GM18870 (cell line): ENCODE data around the gene PMVK.

ENCODE experiments used
- ATAC-seq: cut with Tn5 transposase; IDR thresholded peaks from one replicate; pipeline ENCODE4 v1.9.1; 2021; ENCODE audit warnings: moderate library complexity; ENCODE audit not compliant: unreplicated experiment

Gene PMVK

DNA sequence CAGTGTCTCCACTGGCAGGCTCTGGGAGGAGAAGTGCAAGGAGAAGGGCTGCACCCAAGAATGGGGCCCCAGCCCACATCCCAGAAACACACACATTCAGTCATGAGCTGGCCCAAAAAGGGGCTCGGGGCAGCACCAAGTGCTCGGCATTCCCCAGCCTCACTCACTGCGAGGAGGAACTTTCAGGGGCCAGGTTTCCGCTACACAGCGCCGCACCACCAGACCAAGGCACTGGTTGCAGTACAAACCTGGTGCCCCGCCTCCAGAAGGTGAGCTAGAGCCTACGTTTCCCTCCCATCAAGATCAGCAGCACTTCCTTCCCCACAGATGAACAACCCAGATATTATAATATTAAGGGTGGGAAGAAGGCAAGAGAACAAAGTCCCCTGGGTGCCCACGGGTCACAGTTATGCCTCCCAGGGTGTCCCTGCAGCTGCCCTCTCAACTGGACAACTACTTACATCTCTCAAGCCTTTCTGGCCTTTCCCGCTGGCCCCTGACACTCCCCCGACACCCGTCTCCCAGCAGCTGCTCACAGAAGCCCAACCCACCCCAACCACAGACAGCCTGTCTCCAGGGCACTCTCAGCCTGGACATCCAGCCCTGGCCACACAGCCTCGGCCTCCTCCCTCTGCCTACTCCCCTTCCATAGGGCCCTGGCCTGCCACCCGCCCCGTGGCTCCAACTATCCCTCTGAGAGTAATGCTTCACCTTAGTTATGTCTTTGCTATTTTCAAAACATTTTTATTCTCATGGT is 15.6 kb upstream of the PMVK start:
- no peak for ATAC-seq

DNA sequence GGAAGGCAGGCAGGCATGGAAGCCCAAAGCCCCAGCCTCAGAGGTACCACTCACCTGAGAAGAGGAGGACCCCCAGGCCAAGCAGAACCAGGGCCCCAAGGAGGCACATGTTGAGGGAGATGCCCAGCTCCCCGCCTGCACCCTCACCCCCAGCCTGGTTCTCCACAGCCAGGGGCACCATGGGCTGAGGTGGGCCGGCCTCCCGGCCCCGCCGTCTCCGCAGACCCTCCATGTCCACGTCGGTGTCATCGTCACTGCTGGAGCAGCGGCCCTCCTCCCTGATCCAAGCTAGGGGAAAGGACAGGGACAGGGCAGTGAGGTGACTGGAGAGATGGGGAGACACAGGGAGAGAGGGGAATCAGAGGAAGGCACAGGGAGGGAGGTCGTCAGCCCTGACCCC is 11.6 kb upstream of the PMVK start:
- no peak for ATAC-seq

DNA sequence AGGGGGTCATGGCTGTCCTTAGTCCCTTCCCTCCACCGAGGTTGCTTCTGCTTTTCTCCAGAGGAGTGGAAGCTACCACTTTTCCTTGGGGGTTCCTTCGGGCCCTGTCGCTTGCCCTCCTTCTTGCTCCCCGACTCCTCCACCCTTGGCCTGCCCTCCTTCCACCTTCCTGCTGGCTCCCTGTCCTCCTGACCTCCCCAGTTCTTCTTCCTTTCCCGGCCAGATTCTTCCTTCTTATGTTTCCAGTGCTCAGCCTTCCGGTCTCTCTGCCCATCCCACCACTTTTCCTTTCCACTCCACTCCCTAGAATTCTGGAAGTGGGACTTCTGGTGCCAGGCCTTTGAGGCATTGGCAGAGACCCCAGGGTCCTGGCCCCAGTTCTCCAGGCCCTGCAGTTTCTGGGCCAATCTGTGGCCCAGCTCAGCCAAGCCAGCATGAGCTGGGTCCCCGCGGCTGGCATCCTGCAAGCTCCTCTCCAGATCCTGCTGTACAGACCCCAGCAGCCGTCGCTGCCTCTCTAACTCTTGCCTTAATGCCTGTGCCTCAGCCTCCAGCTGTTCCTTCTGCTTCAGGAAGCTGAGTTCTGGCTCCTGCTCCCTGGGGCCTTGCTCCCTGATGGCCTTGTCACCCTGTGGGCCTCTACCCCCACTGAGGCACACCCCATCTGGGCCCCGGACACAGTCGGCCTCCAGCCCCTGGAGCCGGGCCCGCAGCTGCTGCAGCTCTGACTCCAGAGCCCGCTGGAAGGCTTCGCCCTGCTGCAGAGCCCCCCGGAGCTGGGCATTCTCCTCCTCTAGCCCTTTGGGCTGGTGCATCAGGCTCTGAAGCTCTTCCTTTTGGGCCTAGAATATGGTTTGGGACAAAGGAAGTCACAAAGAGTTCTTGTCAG is 9.7 kb upstream of the PMVK start:
- ATAC-seq = no peak

DNA sequence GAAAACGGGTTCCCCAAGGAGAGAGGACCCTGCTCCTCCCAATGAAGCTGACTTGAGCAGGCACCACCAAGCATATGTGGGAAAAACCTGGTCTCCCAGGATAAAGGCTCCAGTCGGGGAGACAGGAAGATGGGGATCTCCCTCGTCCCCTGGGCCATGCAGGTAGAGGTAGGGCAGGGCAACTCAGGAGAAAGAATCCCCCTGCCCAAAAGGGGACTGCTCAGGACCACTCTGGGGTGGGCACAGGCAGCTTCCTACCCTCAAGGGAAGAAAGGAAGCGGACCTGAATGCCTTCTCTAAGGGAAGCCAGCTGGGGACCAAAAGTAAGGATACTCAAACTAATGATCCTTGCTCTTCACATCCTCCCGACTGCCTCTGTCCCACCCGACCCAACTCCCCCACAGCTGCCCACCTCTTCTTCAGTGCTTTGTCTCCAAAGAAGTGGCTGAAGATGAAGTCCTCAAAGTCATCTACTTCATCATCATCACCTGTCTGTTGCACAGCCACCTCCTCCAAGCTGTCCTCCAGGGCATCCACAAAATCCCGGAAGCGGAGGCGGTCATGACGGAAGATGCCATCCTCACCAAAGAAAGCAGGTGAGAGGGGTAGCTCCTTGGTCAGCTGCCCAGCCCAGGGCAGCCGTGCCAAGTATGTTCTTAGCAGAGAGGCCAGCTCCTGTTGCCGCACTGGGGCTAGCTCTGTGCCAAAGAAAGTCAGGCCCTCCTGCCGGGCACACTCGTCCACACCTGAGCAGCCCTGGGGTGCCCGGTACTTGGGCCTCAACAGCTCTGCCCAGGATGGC is 8.8 kb upstream of the PMVK start:
- ATAC-seq = no peak

DNA sequence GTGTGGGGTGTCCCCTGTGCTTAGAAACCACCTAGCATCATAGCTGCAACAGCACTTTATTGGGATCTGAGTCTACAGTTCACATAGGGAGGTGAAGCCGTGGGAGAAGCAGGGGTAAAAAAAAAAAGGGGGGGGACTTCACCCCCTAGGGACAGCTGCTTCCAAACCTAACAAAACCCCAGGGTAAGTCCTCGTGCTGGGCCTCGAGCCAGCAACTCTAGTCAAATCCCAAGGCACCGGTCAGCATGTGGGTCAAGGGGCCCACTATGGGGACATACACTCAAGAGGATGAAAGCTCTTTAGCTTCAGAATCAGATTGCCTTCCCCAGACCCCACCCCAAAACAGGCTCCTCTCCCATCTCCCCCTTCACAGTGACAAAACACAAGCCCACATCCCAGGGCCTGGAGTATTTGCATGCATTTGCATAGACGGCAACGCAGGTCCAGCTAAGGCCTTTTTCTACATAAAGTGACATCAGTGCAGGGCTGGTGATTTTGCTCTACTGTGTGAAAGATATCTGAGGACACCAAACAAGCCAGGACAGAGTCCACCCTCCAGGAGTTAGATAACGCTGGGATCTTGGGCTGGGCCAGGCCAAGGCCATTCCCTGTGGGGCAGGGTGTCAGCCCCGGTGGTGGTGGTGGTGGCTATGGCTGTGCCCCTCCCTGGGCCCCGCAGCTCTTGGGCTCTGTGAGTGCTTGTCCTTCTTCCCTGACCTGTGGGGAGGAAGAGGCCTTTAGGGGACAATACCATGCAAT is 8.1 kb upstream of the PMVK start:
- ATAC-seq = no peak

DNA sequence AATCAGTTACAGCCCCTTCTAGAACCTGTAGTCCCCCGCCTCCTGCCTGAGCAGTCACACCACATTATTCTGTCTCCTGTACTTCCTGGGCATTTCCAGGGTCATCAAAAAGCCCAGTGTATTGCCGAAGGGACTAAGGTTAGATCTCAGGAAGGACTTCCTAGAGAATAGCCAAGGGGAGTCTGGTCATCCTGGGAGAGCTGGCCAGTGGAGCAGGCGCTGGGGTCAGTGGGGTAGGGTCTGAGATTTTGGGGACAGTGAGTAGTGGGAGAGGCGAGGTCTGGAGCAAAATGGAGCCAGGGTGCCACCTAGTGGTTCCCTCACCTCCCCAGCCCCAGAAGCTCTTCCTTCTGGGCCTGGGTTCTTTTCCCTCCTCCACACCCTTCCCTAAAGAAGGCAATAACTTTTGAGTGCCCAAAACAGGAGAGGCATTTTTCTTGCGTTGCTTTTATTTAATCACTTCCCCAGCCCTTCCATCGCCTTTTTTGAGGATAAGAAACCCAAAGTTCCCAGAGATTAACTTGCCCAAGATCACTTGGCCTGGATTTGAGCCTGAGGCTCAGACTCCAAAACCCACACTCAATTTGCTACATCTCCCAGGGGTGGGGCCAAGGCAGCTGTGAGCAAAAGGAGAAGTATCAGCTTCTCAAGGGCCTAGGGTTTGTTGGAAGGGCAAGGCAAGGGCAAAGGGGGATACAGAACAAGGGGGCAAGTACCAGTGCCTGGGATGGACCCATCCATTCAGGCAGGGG is 7.3 kb upstream of the PMVK start:
- ATAC-seq = no peak

DNA sequence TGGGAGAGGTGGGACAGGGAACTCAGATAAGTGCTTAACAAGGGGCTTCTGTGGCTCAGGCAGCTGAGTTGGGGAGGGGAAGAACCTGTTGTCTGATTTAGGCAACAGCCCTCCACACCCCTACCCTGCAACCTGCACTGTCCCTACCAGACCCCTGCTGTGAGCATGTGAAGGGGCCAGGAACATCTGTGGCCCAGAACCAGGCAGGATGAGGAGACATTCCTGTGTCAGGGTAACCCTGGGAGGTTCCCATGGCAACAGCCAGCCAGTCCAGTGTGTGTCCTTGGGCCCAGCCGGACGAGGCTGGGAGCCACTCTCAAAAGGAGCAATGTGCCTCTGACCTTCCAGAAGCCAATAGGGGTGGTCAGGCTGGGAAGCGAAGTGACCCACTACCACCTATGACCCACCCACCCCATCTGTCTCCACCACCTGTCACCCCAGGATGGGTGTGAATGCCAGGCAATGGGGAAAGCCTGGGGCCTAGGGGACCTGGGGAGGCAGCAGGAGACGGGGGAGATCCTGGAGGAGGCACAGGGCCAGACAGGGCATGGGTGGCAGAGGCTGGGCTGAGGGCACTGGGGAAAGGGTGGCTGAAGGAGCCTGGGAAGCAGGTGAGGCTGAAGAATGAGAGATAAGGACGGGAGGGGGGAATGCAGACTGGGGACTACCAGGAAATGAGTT is 5.0 kb upstream of the PMVK start:
- no peak for ATAC-seq

DNA sequence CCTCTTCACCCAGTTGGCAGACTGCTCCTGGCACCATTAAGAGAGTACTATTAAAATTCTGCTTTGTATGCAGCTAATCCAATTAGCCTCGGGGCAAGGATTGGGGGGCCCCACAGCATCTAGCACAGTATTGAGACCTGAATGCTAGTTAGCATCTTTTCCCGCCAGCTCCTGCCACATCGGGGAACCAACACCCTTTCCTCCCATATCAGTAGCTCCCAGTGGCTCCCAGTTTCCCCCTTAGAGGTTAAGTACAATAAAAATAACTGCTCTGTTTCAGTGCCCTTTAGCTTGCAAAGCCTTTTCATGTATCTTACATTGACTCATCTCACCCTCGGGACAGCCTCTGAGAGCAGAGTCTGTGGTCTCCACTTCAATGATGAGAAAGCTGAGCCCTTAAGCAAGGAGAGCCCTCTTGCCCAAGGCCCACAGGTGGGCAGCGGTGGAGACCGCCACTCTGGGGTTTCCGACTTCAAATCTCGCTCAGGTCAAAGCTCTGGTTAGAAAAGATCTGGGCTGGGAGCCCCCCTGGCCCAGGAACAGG is 4.2 kb upstream of the PMVK start:
- ATAC-seq = no peak

DNA sequence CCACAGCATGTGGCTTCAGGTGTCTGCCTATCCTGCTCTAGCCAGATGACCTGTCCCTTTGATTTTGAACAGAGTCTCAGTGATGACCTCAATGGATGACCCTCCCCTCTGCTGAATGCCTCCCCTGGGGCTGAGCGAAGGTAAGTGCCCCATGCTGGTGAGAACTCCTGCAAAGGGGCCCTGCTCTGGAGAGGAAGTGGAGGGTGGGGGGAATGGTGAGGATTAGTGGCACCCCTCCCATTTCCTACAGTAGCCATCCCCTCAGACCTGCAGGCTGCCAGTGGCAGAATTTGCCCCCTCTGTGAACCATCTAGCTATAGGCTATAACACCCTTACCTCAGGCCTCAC is 3.7 kb upstream of the PMVK start:
- no peak for ATAC-seq

DNA sequence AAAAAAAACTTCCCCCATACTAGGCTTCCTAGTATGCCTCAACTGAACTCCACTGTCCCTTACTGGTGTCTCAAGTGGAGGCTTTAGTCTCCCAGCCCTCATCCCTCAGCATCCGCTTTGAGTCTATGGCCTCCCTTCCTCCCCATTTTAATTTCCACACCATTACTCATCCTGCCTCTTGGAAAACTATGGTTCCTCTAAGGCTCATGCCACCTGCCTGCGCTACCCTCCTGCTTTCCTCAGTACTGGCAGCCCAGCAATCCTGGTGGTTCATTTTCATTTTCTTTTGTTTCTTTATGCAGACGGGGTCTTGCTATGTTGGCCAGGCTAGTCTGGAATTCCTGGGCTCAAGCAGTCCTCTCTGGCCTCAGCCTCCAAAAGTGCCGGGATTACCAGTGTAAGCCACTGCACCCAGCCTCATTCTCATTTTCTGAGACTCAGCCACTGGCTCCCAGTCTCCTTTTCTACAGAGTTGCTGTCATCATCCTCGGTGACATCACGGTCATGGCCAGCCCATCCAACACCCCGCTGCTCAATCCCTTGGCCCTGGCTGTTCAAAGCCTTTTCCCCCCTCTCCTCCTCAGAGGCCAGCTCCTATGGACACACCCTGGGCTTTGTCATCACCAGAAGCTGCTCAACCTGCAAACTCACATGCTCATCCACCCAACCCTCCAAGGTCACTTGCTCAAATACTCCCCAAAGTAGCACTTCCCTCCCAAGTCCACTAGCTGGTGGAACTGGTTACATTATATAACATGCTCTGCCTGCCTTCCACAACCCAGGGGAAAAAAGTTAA is 2.3 kb upstream of the PMVK start:
- no peak for ATAC-seq

DNA sequence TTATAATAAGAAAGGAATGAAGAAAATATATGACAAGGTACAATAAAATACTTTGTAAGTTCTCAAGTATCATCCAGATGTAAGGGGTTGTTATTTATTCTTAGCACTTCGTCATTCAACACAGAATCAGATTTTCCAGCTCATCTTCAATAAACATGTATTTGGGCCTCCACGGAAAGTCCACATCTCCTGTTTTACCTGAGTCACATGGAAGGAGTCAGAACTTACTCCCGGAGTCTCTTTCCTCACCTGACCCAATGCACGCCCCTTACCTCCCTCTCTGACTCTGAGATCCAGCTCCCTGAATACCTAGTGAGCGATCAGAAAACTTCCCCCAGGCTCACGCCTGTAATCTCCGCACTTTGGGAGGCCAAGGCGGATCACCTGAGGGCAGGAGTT is 1.5 kb upstream of the PMVK start:
- ATAC-seq = no peak

DNA sequence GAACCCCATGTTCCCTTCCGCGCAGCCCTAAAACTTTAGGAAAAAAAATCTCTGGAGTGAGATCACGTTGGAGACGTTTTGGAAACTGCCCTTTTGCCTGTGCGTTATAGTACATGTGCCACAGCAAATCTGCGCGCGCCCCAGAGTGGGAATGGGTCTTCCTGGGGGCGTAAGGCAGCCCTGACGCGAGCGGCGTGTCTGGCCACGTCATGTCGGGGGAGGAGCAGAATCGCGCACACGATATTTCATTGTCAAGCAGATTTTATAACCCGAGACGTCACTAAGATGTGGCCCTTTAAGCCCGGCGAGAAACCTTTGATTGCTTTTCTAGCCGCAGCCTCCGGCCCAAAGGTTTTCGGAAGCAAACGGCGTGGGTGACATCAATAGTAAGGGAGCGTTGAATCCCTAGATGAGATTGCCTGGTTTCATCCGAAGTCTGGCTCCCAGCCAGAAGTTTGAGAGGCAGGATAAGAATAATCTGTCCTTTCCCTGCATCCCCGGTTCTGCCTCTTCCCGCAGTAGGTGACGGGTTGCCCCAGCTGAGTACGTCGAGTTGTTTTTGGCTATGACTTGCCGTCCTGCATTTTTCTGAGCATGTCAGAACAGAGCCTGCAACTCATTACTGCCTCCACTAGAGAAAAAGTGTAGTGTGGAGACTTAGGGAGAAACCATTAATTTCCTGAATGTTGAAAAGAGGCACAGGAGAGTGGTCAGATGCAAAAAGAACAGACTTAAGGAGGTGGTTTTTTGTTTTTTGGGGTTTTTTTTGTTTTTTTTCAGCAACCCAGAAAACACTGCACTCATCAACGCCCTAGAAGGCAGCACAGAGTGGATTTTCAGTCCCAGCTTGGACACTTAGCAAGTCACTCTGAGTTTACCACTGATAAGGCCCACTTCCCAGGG is 817 bp upstream of the PMVK start:
- ATAC-seq = peak; percentile 42

DNA sequence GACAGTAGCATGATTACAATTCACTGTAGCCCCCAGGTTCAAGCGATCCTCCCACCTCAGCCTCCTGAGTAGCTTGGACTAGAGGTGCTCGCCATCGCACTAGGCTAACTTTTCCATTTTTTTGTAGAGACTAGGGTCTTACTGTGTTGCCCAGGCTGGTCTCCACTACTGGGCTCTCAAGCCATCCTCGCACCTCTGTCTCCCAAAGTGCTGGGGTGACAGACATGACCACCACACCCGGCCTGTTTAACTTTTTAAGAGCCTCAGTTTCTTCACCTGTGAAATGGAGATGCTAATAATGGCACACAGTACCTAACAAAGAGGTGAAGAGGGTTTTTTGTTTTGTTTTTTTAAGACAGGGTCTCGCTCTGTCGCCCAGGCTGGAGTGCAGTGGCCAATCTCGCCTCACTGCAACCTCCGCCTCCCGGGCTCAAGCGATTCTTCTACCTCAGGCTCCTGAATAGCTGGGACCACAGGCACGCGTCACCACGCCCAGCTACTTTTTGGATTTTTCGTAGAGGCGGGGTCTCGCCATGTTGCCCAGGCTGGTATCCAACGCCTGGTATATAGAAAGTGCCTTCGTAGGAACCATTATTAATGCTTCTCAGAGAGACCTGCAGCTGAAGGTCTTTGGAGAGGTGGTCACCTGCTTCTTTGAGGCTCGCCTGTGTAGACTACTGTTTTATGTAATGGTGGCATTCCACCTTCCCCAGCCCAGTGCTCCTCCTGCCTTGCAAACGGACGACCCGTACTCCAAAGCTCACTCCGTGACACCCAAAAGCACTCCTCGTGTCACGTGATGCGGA is 567 bp downstream of the PMVK start:
- ATAC-seq = no peak

DNA sequence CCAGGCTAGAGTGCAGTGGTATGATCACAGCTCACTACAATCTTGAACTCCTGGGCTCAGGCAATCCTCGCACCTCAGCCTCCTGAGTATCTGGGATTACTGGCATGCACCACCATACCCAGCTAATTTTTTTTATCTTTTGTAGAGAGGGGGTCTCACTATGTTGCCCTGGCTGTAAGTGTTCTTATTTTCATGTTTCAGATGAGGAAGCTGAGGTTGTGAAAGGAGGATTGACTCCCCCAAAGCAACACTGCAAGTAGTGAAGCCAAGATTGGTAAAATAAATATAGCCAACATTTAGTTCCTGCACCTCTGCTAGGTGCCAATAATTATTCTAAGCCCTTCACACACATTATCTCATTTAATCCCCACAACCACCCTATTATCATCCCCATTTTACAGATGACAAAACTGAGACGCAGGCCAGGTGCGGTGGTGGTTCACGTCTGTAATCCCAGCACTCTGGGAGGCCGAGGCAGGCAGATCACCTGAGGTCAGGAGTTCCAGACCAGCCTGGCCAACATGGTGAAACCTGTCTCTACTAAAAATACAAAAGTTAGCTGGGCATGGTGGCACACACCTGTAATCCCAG is 2.1 kb downstream of the PMVK start:
- no peak for ATAC-seq

DNA sequence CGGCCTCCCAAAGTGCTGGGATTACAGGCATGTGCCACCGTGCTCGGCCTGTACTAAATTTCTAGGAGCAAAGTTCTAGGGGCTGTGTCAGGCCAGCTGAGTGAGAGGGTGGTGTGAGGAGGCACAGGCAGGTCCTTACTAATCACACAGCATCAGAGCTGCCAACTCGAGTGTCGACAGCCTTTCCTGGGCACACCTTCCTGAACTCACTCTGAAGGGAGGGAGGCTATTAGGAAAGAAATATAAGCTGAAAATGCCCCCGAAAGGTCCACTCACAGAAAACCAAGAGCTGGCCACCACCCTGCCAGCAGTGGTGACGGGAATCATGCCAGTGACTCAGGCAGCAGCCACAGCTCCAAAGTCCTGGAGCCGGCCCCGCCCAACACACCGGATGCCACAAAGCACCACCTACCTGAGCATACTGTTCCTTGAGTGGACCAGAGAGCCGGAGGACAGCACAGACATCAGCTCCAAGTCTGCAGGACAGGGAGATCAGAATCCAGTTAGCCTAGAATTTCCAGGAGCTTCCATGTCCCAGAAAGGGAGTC is 4.5 kb downstream of the PMVK start:
- ATAC-seq = no peak

DNA sequence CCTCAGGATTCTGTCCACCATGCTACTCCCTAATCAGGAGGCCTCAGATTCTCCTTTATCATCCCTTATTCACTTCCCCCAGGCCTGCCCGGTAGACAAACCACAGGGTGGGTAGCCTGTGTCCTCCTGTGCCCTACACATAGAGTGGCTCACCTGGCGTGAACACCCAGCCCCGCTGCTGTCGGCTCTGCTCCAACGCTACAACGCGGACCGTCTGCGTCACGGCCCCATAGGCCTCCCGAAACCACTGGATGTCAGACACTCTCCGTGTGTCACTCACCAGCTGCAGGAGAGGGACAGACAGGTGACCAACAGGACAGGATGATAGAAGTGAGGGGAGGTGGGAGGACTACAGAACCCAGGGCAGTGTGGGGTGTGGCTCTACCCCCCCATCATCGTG is 10.3 kb downstream of the PMVK start:
- no peak for ATAC-seq
